Endothelial cell of umbilical vein (primary cell): ENCODE results near the gene DENND6A.

Source experiments
- EZH2 ChIP-seq: IDR thresholded peaks from 2 replicates; pipeline ENCODE4 v1.6.1; 2012; ENCODE audit warnings: borderline replicate concordance, low read depth, mild to moderate bottlenecking, moderate library complexity, low read length, inconsistent platforms; ENCODE audit not compliant: severe bottlenecking
- POLR2A ChIP-seq: IDR thresholded peaks from 2 replicates; pipeline ENCODE4 v1.6.1; 2012; ENCODE audit warnings: low read depth, mild to moderate bottlenecking, control low read depth, low read length
- POLR2AphosphoS5 ChIP-seq: IDR thresholded peaks from 2 replicates; pipeline ENCODE4 v1.6.1; 2012; ENCODE audit warnings: low read depth, mild to moderate bottlenecking, control low read depth, low read length, moderate library complexity; ENCODE audit not compliant: insufficient read depth
- TF ChIP-seq, protein P1 (sequence below), 2 donors: IDR thresholded peaks; 1 replicate in 1 of 2; 2 replicates in 1 of 2; pipeline ENCODE4 v1.5.1; 2011; ENCODE audit warnings: low read length in 2 of 2, mild to moderate bottlenecking in 2 of 2, moderate library complexity in 2 of 2, control low read depth in 1 of 2, inconsistent platforms in 1 of 2, low read depth in 1 of 2; ENCODE audit not compliant: insufficient read depth in 1 of 2; ENCODE audit errors: extremely low read depth in 1 of 2
- TF ChIP-seq, protein P2 (sequence below): IDR thresholded peaks from 2 replicates; pipeline ENCODE4 v1.6.1; 2011; ENCODE audit not compliant: insufficient read depth, insufficient read length

GRCh38 chr3:57694146-57694545 lies 1.3 kb upstream of the DENND6A start:
- TF ChIP-seq, protein P1, sequence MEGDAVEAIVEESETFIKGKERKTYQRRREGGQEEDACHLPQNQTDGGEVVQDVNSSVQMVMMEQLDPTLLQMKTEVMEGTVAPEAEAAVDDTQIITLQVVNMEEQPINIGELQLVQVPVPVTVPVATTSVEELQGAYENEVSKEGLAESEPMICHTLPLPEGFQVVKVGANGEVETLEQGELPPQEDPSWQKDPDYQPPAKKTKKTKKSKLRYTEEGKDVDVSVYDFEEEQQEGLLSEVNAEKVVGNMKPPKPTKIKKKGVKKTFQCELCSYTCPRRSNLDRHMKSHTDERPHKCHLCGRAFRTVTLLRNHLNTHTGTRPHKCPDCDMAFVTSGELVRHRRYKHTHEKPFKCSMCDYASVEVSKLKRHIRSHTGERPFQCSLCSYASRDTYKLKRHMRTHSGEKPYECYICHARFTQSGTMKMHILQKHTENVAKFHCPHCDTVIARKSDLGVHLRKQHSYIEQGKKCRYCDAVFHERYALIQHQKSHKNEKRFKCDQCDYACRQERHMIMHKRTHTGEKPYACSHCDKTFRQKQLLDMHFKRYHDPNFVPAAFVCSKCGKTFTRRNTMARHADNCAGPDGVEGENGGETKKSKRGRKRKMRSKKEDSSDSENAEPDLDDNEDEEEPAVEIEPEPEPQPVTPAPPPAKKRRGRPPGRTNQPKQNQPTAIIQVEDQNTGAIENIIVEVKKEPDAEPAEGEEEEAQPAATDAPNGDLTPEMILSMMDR (IDR thresholded peaks at IDR 0.05; ENCODE audit: extremely low read depth in 1 of 2, insufficient read depth in 1 of 2, low read depth in 1 of 2, low read length in 2 of 2) = no peak
- TF ChIP-seq EZH2 (no peak), POLR2A (no peak), POLR2AphosphoS5 (no peak)
- TF ChIP-seq, protein P2, sequence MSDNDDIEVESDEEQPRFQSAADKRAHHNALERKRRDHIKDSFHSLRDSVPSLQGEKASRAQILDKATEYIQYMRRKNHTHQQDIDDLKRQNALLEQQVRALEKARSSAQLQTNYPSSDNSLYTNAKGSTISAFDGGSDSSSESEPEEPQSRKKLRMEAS = no peak
